GM18951 (cell line): ENCODE measurements around the gene DHX36.
A peak's percentile ranks its signal among the peaks of the same experiment; 100 is the strongest.

Experiments used
- POLR2A ChIP-seq: IDR thresholded peaks from 4 replicates; pipeline ENCODE4 v1.6.1; 2011; ENCODE audit warnings: mild to moderate bottlenecking; ENCODE audit not compliant: insufficient read length, insufficient read depth; ENCODE audit errors: extremely low read depth
- in situ Hi-C: fragments of 300-500 bp; cut with MboI; formaldehyde crosslinking; loops from one replicate; pipeline ENCODE4 v1.12.0; 2022; ENCODE audit warnings: low sequenced_read_pairs, mixed read lengths, inconsistent platforms; ENCODE audit not compliant: unreplicated experiment

DHX36 gene

DNA sequence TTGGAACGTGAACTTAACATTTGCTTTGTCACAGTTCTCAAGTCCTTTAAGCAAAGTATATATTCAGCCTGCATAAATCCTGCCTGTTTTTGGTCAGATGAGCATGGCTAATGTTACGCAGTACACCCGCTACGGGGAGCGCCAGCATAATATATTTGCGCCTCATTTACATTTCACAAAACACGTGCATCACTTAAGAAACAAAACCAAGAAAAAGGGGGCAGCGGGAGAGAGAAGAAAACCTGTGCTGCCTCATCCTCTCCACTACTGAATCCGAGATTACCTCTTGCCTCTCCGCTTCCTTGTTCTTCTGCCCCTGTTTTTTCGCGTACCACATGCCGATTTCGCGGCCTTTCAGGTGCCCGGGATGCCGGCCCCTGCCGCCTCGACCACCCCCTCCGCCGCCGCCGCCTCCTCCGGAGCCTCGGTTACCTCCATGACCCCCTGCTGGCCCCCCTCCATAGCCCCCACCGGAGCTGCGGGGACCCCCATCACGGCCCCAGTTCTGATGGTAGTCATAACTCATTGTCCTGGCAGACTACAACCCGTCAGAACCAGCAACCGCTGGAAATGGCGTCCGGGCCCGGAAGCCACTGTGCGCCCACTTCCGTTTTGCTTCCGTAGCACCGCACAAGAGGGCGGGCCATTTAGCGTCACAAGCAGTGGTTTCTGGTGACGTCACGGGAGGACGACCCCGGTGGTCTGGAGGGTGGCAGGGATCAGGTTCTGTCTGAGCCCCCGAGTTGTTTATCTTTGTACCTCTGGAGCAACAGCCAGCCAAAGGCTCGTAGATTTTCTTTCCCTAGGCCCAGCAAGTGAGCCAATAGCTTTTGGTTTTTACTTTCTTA is at the start of gene DHX36:
Gene DHX36 (minus strand): TSS at position 597 of the 848 bp plus-strand sequence. CDS start 71 bp downstream, at position 526.
- TF ChIP-seq POLR2A, result peak; percentile 91
- in situ Hi-C loops, result no loop called here

DNA sequence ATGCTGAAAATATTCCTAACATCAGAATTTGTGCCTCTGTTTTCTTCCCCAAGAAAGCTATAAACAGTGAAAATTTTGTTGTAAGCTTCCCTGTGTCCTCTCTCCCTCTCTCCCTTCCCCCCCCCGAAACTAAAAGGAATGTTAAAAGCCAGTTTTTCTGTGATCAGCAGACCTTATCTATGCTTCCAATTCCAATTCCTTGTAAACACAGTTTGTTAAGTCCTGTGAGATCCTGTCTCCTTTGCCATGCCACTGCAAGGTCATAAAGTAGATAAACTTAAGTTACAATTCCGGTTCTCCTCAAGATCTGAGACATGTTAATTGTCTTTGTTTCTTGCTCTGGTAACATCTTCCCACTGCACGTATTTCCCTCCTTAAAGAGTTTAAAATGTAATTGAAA is 42.9 kb upstream of the DHX36 start:
- in situ Hi-C loops, result no loop called here
- no peak for TF ChIP-seq POLR2A

GRCh38 chr3:154364849-154365248 is 40.6 kb upstream of the DHX36 start:
- in situ Hi-C loops, result no loop called here
- no peak for TF ChIP-seq POLR2A

- no peak for TF ChIP-seq POLR2A
- in situ Hi-C loops, result no loop called here
Observed at GRCh38 chr3:154361099-154361498, 36.8 kb upstream of the DHX36 start.

- TF ChIP-seq POLR2A, result no peak
- in situ Hi-C loops, result no loop called here
Observed at GRCh38 chr3:154356009-154356408, 31.7 kb upstream of the DHX36 start.

DNA sequence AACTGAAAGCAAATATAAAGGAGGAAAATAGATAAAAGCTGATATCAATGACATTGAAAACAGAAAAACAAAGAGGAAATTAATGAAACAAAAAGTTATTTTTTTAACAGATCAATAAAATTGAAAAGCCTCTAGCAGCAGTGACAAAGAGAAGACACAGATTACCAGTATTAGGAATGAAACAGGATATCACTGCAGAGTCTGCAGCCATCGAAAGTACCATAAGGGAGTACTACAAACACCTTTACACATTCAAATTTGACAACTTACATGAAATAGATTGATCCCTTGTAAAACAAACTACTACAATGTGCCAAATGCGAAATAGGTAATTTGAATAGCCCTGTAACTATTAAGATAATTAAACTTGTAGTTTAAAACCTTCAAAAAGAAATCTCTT is 24.9 kb upstream of the DHX36 start:
- in situ Hi-C loops, result loop anchor here (25.0 kb wide), 1 partner anchor 963 kb away; no protein-coding TSS in a partner anchor
- no peak for TF ChIP-seq POLR2A

DNA sequence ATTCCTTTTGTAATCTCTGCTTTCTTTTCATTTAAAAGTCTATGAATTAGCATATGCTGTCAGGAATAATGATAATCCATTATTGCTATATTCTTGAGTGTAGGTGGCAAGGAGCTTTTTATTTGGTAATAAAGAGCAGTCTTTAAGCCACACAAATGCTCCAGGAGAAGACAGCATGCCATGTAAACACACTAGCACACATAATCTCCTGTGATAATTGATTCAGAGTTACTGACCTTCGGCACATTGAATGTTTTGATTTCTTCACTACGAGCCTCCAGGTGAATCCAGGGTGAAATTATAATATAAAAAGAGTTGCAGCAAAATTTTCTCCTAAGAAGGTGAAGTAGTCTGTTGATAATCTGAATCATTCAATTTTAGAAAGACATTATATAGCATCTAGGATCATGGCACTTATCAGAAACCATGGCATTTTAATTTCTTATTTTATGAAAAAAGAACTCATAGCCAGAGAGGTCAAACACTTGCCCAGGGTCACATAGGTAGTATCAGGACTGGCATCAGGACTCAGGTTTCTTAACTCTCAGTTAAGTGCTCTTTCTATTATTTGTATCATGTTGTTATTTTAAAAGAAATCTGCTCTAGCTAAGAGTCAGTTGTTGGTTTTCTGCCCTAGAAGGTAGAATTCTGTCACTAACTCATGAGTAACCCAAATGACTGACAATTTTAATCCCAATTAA is 21.3 kb upstream of the DHX36 start:
- TF ChIP-seq POLR2A, result no peak
- in situ Hi-C loops, result loop anchor here (25.0 kb wide), 1 partner anchor 967 kb away; no protein-coding TSS in a partner anchor

GRCh38 chr3:154338570-154338969 is 14.3 kb upstream of the DHX36 start:
- in situ Hi-C loops, result loop anchor here (25.0 kb wide), 1 partner anchor 974 kb away; no protein-coding TSS in a partner anchor
- TF ChIP-seq POLR2A, result no peak

DNA sequence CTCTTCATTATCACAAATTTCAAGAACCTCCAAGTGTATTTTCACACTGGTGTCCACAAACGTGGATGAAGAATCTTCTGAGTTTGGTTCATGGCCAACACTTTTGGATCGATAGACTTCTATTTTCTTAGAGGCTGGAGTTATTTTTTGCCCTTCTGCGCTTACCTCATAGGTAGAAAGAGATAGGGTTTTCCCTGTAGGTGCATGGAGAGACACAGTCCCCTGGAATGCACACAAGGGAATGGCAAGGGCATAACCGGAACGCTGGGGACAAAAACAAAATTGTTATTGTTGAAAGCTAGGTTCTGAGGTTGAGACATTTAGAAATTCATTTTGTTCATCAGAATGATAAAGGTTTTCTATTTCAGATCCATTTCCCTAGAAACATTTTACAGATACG is 13.7 kb upstream of the DHX36 start:
- in situ Hi-C loops, result loop anchor here (25.0 kb wide), 1 partner anchor 974 kb away; no protein-coding TSS in a partner anchor
- no peak for TF ChIP-seq POLR2A

DNA sequence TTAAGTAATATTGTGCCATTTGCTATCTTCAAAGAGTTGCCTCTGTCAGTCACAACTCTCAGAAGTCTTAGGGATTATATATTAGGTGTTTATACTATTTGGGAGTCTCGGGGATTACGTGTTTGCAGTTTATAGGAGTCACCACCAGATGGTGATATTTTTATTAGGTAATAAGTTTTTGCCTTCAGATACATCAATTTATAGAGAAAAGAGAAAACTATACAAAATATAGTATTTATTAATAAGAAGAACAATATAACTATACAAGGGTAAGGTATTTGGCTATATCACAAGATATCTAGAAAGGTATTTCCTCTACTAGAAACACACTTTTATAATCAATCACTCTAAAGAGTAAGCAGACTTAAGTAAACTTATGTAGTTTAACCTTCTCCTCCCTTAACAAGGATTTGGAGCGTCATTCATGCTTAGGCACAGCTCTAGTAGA is 10.7 kb upstream of the DHX36 start:
- in situ Hi-C loops, result loop anchor here (25.0 kb wide), 1 partner anchor 977 kb away; no protein-coding TSS in a partner anchor
- TF ChIP-seq POLR2A, result no peak

DNA sequence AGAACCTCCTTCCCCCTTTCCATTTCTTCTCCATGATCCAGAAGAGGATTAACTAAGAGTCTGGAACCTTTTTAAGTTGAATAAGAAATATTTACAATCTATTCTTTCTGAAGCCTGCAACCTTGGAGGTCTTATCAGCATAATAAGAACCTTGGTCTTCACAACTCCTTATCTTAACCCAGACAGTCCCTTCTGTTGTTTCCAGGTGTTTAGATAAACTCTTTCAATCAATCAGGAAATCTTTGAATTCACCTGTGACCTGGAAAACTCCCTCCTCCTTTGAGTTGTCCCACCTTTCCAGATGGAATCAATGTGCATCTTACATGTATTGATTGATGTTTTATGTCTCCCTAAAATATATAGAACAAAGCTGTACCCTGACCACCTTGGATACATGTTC is 3.6 kb upstream of the DHX36 start:
- TF ChIP-seq POLR2A, result no peak
- in situ Hi-C loops, result loop anchor here (25.0 kb wide), 1 partner anchor 984 kb away; no protein-coding TSS in a partner anchor

DNA sequence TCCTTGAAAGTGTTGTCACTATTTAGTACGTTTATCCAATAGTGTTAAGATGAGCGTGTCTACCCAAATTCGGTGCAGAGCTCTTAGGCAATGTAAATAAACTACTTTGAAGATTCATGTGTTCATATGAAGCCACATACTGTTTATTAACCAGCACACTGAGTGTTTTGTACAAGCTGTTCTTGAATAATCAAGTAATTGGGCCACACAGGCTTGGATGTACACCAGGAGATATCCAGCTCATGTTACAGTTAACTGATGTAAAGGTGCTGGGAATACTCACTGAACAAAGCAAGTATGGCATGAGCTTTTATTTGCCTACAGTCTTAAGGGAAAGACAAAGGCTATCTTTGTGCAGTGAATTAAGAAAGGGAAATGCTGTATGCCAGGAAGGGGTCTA is 632 bp upstream of the DHX36 start:
- in situ Hi-C loops, result loop anchor here (25.0 kb wide), 1 partner anchor 987 kb away; no protein-coding TSS in a partner anchor

More for the DNA sequence above, 632 bp upstream of the DHX36 start:
- TF ChIP-seq POLR2A, result no peak
